Esophagus squamous epithelium (tissue), 5 donors: ENCODE data around the gene CWC27. TPM values are rescaled to one million over a fixed set of nuclear protein-coding genes. Genes with fewer than 3 reads are reported as not detected.

Experiments
- DNase-seq: peaks from one replicate; lab custom pipeline; 2025; lab: John Stamatoyannopoulos, UW
- H3K27ac ChIP-seq, 4 donors: fragments of 200-600 bp; sonication (generic); one replicate each; pipeline ENCODE4 v1.5.1; 2016 to 2019; ENCODE audit warnings: mild to moderate bottlenecking in 1 of 4
- H3K27me3 ChIP-seq, 4 donors: fragments of 200-600 bp; sonication (generic); 1 replicate in 3 of 4; 2 replicates in 1 of 4; pipeline versions ENCODE4 v1.5.1 to v1.6.0; 2017 to 2021; ENCODE audit warnings: antibody characterized with exemption in 1 of 4
- H3K36me3 ChIP-seq, 3 donors: fragments of 200-600 bp; sonication (generic); one replicate each; pipeline ENCODE4 v1.5.1; 2016 to 2019
- H3K4me1 ChIP-seq, 3 donors: fragments of 200-600 bp; sonication (generic); one replicate each; pipeline ENCODE4 v1.5.1; 2017 to 2019
- H3K4me3 ChIP-seq, 4 donors: fragments of 200-600 bp; sonication (generic); 1 replicate in 3 of 4; 2 replicates in 1 of 4; pipeline ENCODE4 v1.5.1; 2016 to 2019; ENCODE audit warnings: mild to moderate bottlenecking in 2 of 4, moderate library complexity in 1 of 4
- H3K9me3 ChIP-seq, 3 donors: fragments of 200-600 bp; sonication (generic); one replicate each; pipeline ENCODE4 v1.5.1; 2016 to 2019
- POLR2A ChIP-seq, 4 donors: fragments of 450-650 bp; IDR thresholded peaks; one replicate each; pipeline ENCODE4 v1.6.1; 2017; ENCODE audit warnings: antibody characterized with exemption in 4 of 4, mild to moderate bottlenecking in 4 of 4, moderate library complexity in 3 of 4
- WGBS, 2 donors: methylation state at CpG; one replicate each; pipeline ENCODE4 v1.1.5; 2018; 5-methylcytosine and 5-hydroxymethylcytosine counted together
- intact Hi-C: fragments of 100-400 bp; cut with DNase I; formaldehyde crosslinking; loops from one replicate; pipeline ENCODE4 v1.15.0; 2022
- total RNA-seq, 4 donors: library from RNA; depleted of rRNA; stranded (reverse); fragments of >200 nt; gene quantifications; one replicate each; pipeline ENCODE4 v1.1.0, GENCODE V29; 2016
- TF ChIP-seq, protein P1 (sequence below), 6 experiments: fragments of 450-650 bp in 4 of 6; fragments of 200-600 bp in 2 of 6; sonication (generic) in 2 of 6; IDR thresholded peaks; one replicate each; pipeline ENCODE4 v1.5.1; 2016 to 2019; ENCODE audit warnings: antibody characterized with exemption in 6 of 6, mild to moderate bottlenecking in 4 of 6, moderate library complexity in 4 of 6
- donor health status: DM: yes; HTN: yes; CAD: no.

CWC27 gene
- total RNA-seq, 4 donors from 2014 or later, result 9.9 to 15.6 (median 12.1) TPM

GRCh38 chr5:65021527-65022226 lies 252.9 kb downstream of the CWC27 start:
- H3K4me3 ChIP-seq, result no peak overlapping the region
- H3K27me3 ChIP-seq, result no peaks in the 10 kb centered on the region
- H3K27ac ChIP-seq, result no peak overlapping the region
- no peaks in the 10 kb centered on the region for H3K36me3 ChIP-seq
- intact Hi-C loops, result no loop called here
- WGBS, 2 donors, result 73 to 80% methylated on average over 1 of the region's 1 CpG
- H3K9me3 ChIP-seq, result no peaks in the 10 kb centered on the region
- no peak for DNase-seq
- TF ChIP-seq, protein P1, sequence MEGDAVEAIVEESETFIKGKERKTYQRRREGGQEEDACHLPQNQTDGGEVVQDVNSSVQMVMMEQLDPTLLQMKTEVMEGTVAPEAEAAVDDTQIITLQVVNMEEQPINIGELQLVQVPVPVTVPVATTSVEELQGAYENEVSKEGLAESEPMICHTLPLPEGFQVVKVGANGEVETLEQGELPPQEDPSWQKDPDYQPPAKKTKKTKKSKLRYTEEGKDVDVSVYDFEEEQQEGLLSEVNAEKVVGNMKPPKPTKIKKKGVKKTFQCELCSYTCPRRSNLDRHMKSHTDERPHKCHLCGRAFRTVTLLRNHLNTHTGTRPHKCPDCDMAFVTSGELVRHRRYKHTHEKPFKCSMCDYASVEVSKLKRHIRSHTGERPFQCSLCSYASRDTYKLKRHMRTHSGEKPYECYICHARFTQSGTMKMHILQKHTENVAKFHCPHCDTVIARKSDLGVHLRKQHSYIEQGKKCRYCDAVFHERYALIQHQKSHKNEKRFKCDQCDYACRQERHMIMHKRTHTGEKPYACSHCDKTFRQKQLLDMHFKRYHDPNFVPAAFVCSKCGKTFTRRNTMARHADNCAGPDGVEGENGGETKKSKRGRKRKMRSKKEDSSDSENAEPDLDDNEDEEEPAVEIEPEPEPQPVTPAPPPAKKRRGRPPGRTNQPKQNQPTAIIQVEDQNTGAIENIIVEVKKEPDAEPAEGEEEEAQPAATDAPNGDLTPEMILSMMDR (IDR thresholded peaks at IDR 0.05), result no peak
- TF ChIP-seq POLR2A (IDR thresholded peaks at IDR 0.05), result no peak
- no peaks in the 10 kb centered on the region for H3K4me1 ChIP-seq

DNA sequence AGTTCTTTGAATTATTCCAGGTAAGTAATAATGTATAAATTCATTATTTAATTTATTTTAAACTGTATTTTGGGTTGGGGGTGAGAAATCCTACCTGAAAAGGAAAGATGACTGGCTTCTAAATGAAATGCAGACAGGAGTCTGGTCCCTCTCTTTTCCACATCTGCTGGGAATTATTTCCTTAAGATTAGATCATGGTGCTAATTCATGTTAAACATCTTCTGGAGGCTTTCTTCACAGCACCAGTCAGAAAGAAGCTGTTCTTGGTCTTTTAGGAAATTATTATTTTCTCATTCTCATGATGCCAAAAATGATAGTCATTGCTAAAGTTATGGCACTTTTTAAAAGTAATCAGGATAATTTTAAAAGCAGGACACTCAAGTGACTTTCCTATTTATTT lies 254.2 kb downstream of the CWC27 start:
- no peak for DNase-seq
- Histone ChIP-seq H3K9me3 (no peaks in the 10 kb centered on the region), H3K27me3 (no peaks in the 10 kb centered on the region), H3K27ac (no peak overlapping the region), H3K36me3 (no peaks in the 10 kb centered on the region), H3K4me1 (no peaks in the 10 kb centered on the region), H3K4me3 (no peak overlapping the region)
- TF ChIP-seq, protein P1 (IDR thresholded peaks at IDR 0.05), result no peak
- TF ChIP-seq POLR2A (IDR thresholded peaks at IDR 0.05), result no peak
- intact Hi-C loops, result no loop called here

DNA sequence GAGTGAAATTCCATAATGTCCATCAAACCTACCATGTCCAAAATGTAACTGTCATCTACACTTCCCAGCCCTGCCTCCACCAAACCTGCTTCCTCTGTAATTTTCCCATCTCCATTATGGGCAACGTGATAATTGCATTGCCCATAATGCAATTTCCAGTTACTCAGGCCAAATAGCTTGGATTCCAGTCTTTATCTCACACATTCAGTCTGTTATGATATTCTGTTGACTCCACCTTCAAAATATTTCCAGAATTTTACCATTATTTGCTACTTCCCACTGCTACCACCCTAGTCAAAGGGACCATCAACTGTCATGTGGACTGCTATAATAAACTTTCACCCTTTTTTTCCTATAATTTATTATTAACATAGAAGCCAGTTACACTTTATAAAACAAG lies 256.0 kb downstream of the CWC27 start:
- no peaks in the 10 kb centered on the region for H3K9me3 ChIP-seq
- H3K27ac ChIP-seq, result no peak overlapping the region
- H3K4me1 ChIP-seq, result no peaks in the 10 kb centered on the region
- intact Hi-C loops, result no loop called here
- H3K27me3 ChIP-seq, result no peaks in the 10 kb centered on the region
- no peak for DNase-seq
- WGBS, 2 donors, result 83 to 90% methylated on average over 1 of the region's 1 CpG
- TF ChIP-seq, protein P1 (IDR thresholded peaks at IDR 0.05), result no peak
- TF ChIP-seq POLR2A (IDR thresholded peaks at IDR 0.05), result no peak
- H3K4me3 ChIP-seq, result no peak overlapping the region
- H3K36me3 ChIP-seq, result no peaks in the 10 kb centered on the region

DNA sequence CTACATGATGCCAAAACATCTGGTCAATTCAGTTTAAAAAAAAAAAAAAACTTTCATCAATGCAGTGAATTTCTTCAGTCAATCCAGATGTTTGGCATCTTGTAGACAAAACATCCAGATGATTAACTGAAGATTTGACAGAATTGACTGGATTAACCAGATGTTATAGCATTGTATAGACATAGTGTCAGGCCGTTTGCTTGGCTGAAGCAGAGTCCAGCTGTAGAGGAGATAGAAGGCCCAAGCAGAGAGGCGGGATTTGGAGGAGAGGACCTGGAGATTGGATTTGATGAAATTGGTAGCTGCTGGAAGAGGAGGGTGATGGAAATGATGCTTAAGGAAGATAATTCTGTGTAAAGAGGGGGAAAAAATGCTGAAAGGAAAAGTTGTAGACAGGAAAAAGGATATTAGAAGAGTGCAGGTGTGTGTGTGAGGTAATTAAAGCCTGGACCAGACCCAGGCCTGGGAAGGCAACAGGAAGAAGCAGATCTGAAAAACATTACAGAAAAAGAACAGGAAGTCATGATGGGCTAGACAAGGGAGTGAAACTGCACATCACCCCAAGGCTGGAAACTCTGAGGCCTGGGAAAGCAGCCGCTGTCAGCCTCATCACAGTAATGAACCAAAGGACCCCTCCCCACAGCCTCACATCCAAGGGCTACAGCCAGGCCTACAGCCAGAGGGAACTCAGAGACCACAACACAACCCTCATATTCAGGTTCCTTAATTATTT lies 258.3 kb downstream of the CWC27 start:
- 62 to 71% methylated on average over 3 of the region's 3 CpGs for WGBS, 2 donors
- DNase-seq, result no peak
- TF ChIP-seq, protein P1 (IDR thresholded peaks at IDR 0.05), result no peak
- no peak for TF ChIP-seq POLR2A (IDR thresholded peaks at IDR 0.05)

DNA sequence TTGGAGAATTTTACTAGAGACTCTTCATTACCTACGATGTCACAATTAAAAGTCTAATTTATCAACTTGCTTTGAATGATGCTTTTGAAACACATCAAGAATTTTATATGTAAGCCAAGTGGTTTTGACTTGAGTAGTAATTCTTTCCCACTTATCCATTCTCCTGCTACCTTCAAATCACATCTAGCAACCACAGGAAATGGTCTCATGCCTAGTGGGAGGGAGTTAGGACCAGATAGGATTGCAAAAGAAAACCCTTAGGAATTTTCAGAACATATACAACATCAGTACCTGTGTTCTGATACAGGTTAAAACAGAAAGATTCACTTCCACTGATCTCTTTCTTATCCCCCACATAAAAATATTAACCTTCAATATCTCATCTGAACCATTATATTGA lies 260.4 kb downstream of the CWC27 start:
- Histone ChIP-seq H3K9me3 (no peaks in the 10 kb centered on the region), H3K27me3 (no peaks in the 10 kb centered on the region), H3K27ac (no peak overlapping the region), H3K36me3 (no peaks in the 10 kb centered on the region), H3K4me3 (no peak overlapping the region), H3K4me1 (no peaks in the 10 kb centered on the region)
- TF ChIP-seq, protein P1 (IDR thresholded peaks at IDR 0.05), result no peak
- no peak for TF ChIP-seq POLR2A (IDR thresholded peaks at IDR 0.05)
- 86 to 90% methylated on average over 1 of the region's 1 CpG for WGBS, 2 donors
- no peak for DNase-seq
- intact Hi-C loops, result no loop called here

More for the DNA sequence above, 258.3 kb downstream of the CWC27 start:
- Histone ChIP-seq H3K36me3 (no peaks in the 10 kb centered on the region), H3K9me3 (no peaks in the 10 kb centered on the region), H3K27ac (no peak overlapping the region), H3K4me1 (no peaks in the 10 kb centered on the region), H3K4me3 (no peak overlapping the region), H3K27me3 (no peaks in the 10 kb centered on the region)
- intact Hi-C loops, result no loop called here
